SKM-1 treated with dmso at 0.1 percent for 144 hours (cell line): ENCODE measurements around the gene FPGS.
"Not testable (repeated sequence)": the region's sequence is repeated elsewhere in the genome, so short reads cannot be mapped to it uniquely, and the experiment has no call there.

Source experiments
- DNase-seq: peaks from one replicate; lab custom pipeline; 2025; ENCODE audit not compliant: unreplicated experiment; lab: John Stamatoyannopoulos, UW

FPGS gene, protein sequence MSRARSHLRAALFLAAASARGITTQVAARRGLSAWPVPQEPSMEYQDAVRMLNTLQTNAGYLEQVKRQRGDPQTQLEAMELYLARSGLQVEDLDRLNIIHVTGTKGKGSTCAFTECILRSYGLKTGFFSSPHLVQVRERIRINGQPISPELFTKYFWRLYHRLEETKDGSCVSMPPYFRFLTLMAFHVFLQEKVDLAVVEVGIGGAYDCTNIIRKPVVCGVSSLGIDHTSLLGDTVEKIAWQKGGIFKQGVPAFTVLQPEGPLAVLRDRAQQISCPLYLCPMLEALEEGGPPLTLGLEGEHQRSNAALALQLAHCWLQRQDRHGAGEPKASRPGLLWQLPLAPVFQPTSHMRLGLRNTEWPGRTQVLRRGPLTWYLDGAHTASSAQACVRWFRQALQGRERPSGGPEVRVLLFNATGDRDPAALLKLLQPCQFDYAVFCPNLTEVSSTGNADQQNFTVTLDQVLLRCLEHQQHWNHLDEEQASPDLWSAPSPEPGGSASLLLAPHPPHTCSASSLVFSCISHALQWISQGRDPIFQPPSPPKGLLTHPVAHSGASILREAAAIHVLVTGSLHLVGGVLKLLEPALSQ

DNA sequence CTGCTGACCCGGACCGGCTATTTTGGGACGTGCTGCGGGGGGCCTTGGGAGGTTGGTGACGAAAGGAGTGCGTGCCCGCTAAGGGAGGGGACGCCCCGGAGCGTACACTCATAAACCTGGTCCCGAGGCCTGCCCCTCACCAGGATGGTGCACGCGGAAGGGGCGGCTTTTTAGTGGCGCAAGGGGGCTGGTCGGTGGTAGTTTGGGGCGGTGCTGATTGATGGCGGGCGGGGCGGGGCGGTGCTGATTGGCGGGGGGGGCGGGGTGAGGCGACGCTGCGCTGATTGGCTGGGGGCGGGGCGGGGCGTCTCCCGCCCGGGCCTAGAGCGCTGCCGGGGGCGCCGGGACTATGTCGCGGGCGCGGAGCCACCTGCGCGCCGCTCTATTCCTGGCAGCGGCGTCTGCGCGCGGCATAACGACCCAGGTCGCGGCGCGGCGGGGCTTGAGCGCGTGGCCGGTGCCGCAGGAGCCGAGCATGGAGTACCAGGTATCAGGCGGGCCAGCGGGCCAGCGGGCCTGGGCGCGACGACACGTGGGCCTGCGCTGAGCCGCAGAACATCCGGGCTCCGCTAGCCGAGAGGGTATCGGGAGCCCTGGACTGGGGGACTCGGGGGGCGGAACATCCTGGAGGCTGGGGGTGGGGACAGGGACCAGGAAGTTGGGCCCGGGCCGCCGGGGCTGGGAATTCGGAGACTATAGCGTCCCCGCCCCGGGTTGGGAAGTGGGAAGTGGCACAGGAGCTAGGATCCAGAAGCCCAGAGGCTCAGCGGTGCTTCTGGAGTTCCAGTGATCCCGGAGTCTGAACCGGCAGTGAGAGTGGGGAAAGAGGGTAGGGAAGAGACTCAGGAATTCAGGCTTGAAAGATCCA lies at the start of gene FPGS:
Gene FPGS, plus strand, starts transcription at position 307 of the 868 bp plus-strand sequence. Its CDS starts 43 bp downstream, at position 350.
- peak; percentile 76 for DNase-seq

DNA sequence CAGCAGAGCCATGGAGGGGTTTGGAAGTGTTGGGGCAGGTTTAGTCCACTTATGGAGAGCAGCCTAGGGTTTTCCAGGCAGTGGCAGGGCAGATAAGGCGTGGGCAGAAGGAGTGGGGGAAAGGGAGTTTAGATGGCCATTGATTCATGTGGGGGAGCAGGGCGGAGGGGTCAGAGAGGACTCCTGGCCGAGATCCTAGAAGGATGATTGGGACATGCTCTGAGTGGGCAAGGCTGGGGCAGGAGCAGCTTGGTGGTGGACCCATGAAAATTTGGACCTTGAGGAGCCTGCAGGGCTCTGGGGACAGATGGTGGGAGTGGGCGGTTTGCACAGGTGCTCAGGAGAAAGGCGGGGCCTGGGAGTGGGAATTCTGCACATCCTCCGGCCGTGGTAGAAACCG lies 49.5 kb upstream of the FPGS start:
- no peak for DNase-seq

DNA sequence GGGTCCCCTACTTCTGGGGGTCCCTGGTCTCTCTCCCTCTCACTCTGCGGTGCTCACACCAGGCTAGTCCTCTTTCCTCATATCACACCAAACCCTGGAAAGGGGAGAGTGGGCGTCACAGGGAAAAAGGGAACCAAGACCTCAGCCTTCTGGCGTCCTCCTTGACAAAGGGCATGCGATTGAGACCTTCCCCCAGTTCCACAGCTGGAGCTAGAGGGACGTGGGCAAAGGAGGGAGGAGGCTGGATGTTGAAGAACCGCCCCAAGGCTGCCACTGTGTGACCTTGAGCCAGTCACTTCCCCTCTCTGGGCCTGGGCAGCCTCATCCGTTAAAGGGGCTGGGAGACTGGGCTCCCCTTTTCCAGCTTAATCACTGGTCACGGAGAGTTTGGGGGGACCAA lies 49.1 kb upstream of the FPGS start:
- DNase-seq: no peak

DNA sequence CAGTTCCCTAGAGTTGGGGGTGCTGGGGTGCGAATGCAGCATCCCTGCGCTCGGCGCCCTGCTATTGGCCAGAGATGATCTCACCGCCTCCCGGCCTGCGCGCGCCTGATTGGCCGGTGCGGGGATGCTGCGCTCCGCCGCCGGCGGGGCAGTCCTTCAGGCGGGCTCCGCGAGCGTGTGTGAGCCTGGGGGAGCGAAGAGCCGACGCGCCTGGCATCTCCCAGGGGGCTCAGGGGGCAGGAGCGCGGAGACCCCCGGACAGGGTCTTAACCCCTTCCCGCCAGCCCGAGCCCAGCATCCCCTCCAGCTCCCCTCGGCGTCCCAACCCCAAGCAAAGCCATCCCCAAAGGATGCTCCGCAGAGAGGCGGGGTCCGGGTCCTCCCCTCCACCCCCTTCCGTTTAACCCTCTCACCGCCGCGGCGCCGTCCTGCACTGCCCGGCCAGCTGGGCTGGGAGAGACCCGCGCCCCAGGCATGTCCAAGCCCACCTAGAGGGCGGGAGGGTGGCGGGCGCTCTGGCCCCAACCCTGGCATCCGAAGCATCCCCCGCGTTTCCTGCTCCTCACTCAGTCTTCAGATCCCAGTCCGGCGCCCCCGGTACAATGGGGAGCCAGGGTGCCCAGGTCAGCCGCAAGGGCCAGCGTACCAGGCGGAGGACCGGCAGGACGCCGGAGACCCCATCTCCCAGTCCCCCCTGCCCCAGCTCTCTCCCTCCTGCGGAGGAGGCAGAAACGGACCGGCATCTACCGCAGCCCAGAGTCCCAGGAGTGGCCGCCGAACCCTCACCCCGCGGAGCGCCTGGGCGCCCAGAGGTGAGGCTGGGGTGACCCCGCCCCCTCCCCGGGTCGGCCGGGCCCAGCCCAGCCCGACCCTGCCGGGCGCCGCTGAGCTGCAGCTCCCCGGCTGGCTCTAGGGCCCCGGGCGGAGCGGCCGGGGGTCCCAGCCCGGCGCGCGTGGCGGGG lies 48.3 kb upstream of the FPGS start:
- no peak for DNase-seq

DNA sequence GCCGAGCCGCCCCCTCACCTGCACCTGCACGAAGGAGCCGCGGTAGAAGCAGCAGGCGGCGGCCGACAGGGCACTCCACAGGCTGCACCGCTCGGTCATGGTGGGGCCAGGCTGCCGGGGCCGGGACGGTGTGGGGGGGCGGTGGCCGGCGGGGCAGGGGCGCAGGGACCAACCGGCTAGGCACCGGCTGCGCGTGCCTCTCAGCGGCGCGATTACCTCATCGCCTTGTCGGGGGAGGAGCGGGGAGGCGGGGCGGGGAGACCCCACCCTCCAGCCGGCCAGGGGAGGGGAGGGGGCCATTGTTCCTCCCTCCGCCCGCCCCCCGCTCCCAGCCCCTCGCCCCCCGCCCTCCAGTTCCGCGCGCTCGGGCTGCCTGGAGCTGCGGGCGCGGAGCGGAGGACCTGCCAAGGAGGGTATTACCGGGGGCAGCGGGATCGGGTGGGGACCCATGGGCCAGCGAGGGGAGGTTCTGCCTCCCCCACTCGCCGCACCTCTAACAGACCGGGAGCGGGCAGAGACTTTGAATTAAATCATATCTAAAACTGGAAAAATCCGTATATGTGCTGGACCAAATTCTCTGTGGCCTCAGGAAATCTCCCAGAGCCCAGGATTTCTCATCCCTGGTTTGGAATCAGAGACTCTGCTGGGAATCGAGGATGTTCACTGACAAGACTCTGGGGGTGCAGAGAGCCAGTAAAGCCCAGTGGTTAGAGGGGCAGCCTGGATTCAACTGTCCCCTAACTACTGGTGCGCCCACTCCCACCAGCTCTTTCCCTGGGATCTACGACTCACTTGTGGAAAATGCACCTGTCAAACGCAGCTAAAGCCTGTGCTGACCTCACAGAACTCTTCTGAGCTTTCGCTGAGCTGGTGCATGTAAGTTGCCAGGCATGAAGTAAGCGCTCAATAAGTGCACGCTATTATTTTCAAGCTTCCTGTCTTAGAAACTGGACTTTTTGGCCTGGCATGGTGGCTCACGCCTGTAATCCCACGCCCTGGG lies 47.3 kb upstream of the FPGS start:
- no peak for DNase-seq

DNA sequence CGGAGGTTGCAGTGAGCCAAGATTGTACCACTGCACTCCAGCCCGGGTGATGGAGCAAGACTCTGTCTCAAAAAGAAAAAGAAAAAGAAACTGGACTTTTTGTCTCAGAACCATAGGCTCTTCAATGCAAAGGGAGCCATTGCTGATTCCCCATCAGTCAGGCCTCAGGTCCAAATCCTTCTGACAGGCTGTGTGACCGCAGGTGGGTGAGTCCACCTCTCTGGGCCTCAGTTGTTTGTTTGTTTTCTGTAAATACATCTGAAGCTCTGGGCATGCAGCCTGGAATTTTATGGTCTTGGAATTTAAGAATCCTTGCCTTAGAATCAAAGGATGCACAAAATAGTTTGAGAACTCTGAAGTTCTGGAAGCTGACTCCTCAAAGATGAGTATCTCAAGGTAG lies 46.4 kb upstream of the FPGS start:
- no peak for DNase-seq

DNA sequence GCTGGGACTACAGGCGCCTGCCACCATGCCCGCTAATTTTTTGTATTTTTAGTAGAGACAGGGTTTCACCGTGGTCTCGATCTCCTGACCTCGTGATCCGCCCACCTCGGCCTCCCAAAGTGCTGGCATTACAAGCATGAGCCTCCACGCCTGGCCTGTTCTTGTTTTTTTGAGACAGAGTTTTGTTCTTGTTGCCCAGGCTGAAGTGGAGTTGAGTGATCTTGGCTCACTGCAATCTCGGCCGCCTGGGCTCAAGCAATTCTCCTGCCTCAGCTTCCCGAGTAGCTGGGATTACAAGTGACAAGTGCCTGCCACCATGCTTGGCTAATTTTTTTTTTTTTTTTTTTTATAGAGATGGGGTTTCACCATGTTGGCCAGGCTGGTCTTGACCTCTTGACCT lies 45.9 kb upstream of the FPGS start:
- not testable (repeated sequence) for DNase-seq

DNA sequence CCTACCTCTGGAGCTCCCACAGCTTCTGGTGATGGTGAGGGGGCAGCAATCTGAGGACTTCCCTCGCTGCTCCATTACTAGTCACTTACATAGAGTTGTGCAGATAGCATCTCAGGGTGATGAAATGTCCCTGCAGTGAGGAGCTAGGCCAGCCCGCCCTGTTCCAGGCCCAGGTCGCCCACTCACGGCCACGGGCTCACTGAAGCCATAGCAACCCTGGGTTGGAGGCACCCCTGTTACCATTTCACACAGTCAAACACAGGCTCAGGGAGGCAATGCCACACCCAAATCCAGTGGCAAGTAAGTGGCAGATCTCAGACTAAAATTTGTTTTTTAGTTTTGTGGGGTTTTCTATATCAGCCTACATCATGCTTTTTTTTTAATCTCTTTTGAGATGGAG lies 43.8 kb upstream of the FPGS start:
- no peak for DNase-seq

DNA sequence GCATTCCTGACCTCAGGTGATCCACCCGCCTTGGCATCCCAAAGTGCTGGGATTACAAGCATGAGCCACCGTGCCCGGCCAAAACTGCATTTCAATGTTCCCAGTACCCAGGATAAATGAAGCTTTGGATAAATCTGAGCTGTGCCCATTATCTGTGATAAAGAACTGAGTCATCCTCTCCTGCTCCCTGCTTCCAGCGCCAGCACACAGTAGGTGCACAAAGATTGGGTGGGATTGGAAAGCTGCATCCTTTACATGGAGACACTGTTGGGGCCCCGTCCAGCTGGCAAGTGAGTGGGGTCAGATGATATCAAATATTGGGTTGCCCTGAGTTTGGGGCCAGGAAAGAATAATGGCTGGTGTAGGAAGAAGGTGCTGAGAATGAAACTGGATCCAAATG lies 41.6 kb upstream of the FPGS start:
- DNase-seq: no peak

DNA sequence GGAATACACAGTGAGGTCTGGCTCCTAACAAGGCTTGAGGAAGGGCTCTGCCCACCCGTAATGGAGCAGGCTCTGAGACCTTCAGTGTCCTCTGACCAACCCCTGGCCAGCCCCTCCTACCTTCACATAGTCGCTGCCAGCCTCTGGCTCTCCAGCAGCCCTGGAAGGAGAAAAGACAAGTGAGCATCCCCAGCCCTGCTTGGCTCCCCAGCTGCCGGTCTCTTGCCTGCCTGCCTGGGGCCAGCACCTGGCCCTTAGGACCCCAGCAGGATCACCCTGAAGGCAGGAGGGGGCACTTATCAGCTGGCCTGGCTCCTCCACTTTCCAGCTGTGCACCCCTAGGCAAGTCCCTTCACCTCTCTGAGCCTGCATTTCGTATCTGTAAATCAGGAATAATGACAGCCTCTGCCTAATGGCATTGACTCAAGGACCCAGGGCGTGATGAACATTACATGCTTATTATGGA lies 41.2 kb upstream of the FPGS start:
- DNase-seq: no peak

DNA sequence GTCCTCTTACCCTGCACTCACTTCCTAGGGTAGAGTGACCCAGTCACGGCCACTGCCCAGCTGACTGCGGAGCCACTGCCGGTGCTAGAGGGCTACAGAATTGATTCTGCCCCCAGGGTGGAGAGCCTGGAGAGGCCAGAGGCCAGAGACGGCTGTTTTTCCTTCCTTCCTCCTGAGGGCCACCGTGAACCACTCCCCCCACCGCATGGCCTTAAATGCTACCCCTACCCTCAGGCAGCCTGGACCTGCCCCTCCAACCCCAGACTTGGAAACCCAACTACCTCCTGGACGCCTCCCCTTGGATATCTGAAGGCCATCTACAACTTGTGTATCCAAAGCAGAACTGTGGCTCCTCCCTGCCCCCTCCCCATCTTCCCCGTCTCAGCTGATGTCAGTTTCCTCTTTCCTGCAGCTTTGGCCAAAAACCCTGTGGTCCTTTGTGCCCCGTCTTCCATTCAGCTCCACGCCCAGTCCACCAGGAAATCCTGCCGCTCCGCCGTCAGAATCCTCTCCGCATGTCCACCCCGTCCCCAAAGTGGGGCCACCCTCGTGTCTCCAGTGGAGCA lies 40.5 kb upstream of the FPGS start:
- DNase-seq: peak; percentile 7

DNA sequence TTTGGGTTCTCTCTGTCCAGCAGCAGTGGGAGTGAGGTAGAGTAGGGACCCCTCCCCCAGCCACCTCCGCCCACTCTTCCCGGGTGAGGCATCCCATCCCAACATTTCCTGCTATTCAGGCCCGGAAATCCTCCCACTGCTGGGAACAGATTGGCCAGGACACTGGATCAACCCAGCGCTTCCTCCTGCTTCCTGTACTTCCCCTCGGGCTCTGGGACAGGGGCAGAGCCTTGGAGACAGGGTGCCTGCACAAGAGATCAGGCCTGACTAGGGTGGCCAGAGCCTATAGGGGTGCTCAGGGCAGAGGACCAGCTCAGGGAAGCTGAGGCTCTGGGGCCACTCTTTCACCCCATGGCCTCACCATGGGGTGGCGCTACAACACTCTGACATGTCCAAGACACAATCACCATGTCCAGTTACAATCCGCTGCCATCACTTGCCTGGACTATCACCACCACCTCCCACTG lies 38.7 kb upstream of the FPGS start:
- peak; percentile 14 for DNase-seq

DNA sequence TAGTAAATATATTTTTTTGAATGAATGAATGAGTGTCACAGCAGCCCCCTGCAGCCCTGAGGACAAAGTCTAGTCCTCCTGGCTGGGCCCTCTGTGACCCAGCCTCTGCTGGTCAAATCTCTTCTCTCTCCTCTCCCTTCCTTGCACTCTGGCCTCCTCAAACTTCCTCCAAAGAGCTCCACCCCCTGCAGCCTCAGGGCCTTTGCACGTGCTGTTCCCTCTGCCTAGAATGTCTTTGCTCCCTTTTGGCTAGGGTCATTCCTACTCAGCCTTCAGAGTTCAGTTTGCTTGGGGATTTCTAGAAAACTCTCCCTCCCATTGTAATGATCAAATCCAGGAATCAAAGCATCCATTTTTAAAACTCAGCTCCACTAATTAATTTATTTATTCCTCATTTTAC lies 37.3 kb upstream of the FPGS start:
- no peak for DNase-seq

DNA sequence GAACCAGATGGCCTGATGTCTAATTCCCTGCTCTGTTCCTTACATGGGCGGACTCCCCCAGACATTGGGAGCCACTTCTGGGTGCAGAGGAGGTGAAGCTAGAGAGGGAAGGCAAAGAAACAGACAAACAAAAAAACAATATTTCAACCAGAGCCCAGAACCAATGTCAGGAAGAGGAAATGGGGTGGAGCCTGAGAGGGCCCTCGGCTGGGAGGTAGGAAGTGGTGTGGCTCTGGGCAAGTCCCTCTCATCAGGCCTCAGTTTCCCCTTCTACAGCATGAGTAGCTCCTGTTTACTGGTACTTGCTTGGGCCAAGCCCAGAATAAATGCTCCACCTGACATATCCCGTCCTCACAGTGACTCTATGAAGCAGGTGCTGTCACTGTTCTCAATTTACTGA lies 35.3 kb upstream of the FPGS start:
- no peak for DNase-seq

DNA sequence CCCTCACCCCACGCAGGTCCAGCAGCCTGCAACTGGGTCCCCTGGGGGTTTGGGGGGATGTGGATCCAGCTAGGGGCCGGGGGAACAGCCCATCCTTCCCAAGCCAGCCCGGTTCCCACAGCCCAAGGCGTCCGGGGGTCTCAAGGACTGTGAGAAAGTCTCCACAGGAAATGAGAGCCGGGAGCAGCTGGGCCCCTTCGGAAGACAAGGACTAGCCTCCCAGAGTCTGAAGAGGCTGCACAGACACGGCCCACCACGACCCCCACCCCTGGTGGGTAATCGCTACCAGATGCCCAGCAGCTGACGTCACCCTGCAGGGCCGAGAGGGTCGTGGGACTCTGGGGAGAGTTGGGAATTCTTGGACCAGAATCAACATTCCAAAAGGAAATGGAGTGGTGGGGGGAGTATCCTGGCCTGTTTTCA lies 34.8 kb upstream of the FPGS start:
- no peak for DNase-seq

DNA sequence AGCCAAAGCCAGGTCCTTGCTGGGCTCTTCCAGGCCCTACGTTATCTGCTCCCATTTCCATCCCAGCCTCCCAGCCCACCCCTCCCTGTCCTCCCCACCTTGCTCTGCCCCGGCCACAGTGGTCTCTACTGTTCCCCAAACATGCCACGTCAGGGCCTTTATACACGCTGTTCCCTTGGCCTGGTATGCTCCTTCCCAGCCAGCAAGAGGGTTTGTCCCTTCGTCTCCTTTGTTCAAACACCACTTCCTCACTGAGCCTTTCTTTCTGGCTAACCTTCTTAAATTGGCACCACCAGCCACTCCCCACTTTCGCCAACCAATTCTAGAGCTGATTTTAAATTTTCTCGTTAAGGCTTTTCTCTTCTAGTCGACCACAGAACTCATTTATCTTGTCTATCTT lies 34.0 kb upstream of the FPGS start:
- no peak for DNase-seq

DNA sequence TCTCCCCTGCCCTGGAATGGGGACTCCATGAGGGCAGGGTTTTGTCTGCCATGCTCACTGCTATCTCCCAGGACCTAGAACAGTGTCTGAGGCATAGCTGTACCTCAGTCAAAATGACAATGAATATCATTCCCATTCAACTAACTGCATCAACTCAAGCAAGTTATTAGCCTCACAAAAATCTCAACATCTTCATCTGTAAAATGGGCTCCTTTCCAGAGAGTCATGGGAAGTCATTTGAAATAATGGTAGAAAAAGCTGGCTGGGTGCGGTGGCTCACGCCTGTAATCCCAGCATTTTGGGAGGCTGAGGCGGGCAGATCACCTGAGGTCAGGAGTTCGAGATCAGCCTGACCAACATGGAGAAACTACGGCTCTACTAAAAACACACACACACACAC lies 33.6 kb upstream of the FPGS start:
- no peak for DNase-seq

DNA sequence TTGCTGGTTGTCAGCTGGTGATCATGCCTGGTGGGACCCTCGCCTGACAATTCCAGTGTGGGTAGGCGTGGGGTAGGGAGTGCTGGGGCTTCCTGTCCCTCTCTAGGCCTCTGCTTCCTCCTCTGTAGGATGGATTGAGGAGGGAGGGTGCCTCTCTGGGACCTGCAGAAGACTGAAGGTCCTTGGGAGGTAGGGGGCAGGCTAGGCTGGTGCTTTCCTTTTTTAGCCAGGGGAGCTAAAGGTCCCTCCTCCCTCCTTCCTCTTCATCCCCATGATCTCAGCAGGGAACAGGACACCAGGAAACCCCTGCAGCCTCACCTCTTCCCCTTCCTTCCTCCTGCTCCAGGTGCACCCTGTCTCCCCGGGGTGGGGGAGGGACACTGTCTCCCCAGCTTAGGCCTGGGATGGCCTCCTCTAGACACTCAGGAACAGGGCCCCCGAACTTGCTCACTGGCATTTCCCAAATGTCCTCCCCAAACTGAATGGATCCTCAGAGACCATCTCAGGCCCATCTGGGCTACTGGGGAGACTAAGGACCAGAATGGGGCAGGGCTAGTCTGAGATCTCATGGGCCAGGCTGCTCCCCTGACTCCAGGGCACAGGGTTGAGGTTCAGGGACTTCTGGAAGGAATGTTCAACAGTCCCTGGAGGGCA lies 32.6 kb upstream of the FPGS start:
- DNase-seq: no peak

DNA sequence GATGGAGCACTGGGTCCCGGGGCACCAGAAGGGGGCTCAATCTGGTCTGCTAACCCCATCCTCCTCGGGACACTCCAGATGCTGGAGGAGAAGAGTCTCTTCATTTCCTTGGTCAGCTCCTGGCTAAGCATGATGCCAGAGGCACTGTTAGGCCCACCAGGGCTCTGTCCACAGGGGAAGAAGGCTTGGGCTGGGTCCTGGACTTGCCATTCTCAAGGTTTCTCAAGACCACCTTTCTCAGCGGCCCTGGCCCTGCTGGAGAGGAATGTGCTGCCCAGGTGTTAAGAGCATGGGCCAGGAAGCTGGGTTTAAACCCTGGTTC lies 32.1 kb upstream of the FPGS start:
- no peak for DNase-seq
